Calu3 (cell line): ENCODE results near the gene MTA3. TPM values are rescaled to one million over a fixed set of nuclear protein-coding genes. Genes with fewer than 3 reads are reported as not detected.

Experiments used
- BruUV-seq: library from RNA; stranded (reverse); fragments of 400-500 nt; replicated peaks from 2 replicates; lab custom pipeline; 2021; lab: Mats Ljungman, UMichigan
- CTCF ChIA-PET: fragments of 300-600 bp; sonication (Branson Sonifier 250); formaldehyde crosslinking; loops from one replicate; lab custom pipeline; 2022; ENCODE audit warnings: antibody characterized with exemption; lab: Charles Lee
- DNase-seq: peaks from one replicate; pipeline ENCODE4 v3.0.0; 2022
- H3K27ac Mint-ChIP-seq: one replicate; pipeline ENCODE4 v1.8.0; 2022; ENCODE audit warnings: mixed read lengths; ENCODE audit not compliant: unreplicated experiment
- H3K27me3 Mint-ChIP-seq: one replicate; pipeline ENCODE4 v1.8.0; 2022; ENCODE audit warnings: mixed read lengths; ENCODE audit not compliant: unreplicated experiment
- H3K36me3 Mint-ChIP-seq: one replicate; pipeline ENCODE4 v1.8.0; 2022; ENCODE audit warnings: mild to moderate bottlenecking, moderate library complexity, mixed read lengths; ENCODE audit not compliant: insufficient read depth, unreplicated experiment
- H3K4me1 Mint-ChIP-seq: one replicate; pipeline ENCODE4 v1.8.0; 2022; ENCODE audit warnings: mild to moderate bottlenecking, low read depth, mixed read lengths; ENCODE audit not compliant: unreplicated experiment
- H3K4me3 Mint-ChIP-seq: one replicate; pipeline ENCODE4 v1.8.0; 2022; ENCODE audit warnings: mild to moderate bottlenecking, low read depth, moderate library complexity, mixed read lengths; ENCODE audit not compliant: unreplicated experiment
- H3K9me3 Mint-ChIP-seq: one replicate; pipeline ENCODE4 v1.8.0; 2022; ENCODE audit warnings: low read depth, mixed read lengths; ENCODE audit not compliant: unreplicated experiment
- CTCF ChIP-seq: fragments of 200-600 bp; IDR thresholded peaks from one replicate; pipeline ENCODE4 v1.8.0; 2022; ENCODE audit warnings: antibody characterized with exemption; ENCODE audit not compliant: unreplicated experiment
- intact Hi-C: fragments of 100-400 bp; cut with micrococcal nuclease; formaldehyde crosslinking; loops from one replicate; pipeline ENCODE4 v1.10.0; 2022; ENCODE audit not compliant: unreplicated experiment
- total RNA-seq: library from RNA; stranded (reverse); gene quantifications from 2 replicates; pipeline ENCODE4 v1.2.3, GENCODE V29; 2022

Gene MTA3
- total RNA-seq, 1 experiment from 2014 or later: 46.5 TPM

GRCh38 chr2:42560899-42561298 lies 7.5 kb upstream of the MTA3 start:
- intact Hi-C loops: loop anchor here (5.0 kb wide), 1 partner anchor 64 kb away; no protein-coding TSS in a partner anchor
- H3K36me3 Mint-ChIP-seq: peaks cover 20% of the 10 kb centered on the region
- no peak overlapping the region for H3K4me3 Mint-ChIP-seq
- no peak for TF ChIP-seq CTCF
- DNase-seq: no peak
- H3K27ac Mint-ChIP-seq: peak overlapping the region; percentile 16
- H3K4me1 Mint-ChIP-seq: peaks cover 36% of the 10 kb centered on the region
- H3K27me3 Mint-ChIP-seq: no peaks in the 10 kb centered on the region
- CTCF ChIA-PET: no interaction called here
- BruUV-seq: no TSS peak
- H3K9me3 Mint-ChIP-seq: peaks cover 2% of the 10 kb centered on the region

GRCh38 chr2:42562474-42563144 lies 5.8 kb upstream of the MTA3 start:
- no TSS peak for BruUV-seq
- H3K27ac Mint-ChIP-seq: peak overlapping the region; percentile 90
- CTCF ChIA-PET: interaction anchor here (0.6 to 0.9 kb wide), 3 partner anchors 10 to 100 kb away, joined by 3 to 5 read pairs (median 4); no protein-coding TSS in a partner anchor
- peaks cover 42% of the 10 kb centered on the region for H3K4me1 Mint-ChIP-seq
- peaks cover 2% of the 10 kb centered on the region for H3K9me3 Mint-ChIP-seq
- H3K36me3 Mint-ChIP-seq: peaks cover 20% of the 10 kb centered on the region
- H3K27me3 Mint-ChIP-seq: no peaks in the 10 kb centered on the region
- no peak for TF ChIP-seq CTCF
- peak overlapping the region; percentile 26 for H3K4me3 Mint-ChIP-seq
- intact Hi-C loops: loop anchor here (5.0 kb wide), 1 partner anchor 65 kb away; no protein-coding TSS in a partner anchor
- peak; percentile 80 for DNase-seq

GRCh38 chr2:42566025-42566424 lies 2.4 kb upstream of the MTA3 start:
- CTCF ChIA-PET: interaction anchor here (0.6 kb wide), 1 partner anchor 23 kb away, joined by 3 read pairs; no protein-coding TSS in a partner anchor
- Mint-ChIP-seq H3K36me3 (peaks cover 39% of the 10 kb centered on the region), H3K27ac (no peak overlapping the region), H3K9me3 (peaks cover 2% of the 10 kb centered on the region), H3K4me1 (peaks cover 51% of the 10 kb centered on the region), H3K27me3 (no peaks in the 10 kb centered on the region), H3K4me3 (no peak overlapping the region)
- intact Hi-C loops: no loop called here
- no peak for DNase-seq
- TF ChIP-seq CTCF: no peak
- no TSS peak for BruUV-seq

GRCh38 chr2:42566837-42567321 lies 1.6 kb upstream of the MTA3 start:
- no peak for TF ChIP-seq CTCF
- peaks cover 44% of the 10 kb centered on the region for H3K36me3 Mint-ChIP-seq
- intact Hi-C loops: no loop called here
- H3K4me1 Mint-ChIP-seq: peaks cover 43% of the 10 kb centered on the region
- DNase-seq: no peak
- no peaks in the 10 kb centered on the region for H3K27me3 Mint-ChIP-seq
- no peak overlapping the region for H3K27ac Mint-ChIP-seq
- BruUV-seq: no TSS peak
- H3K4me3 Mint-ChIP-seq: no peak overlapping the region
- peaks cover 2% of the 10 kb centered on the region for H3K9me3 Mint-ChIP-seq
- CTCF ChIA-PET: no interaction called here
